Measurements from ENCODE around the gene SDF4. TPM values are rescaled to one million over a fixed set of nuclear protein-coding genes. Genes with fewer than 3 reads are reported as not detected.

Gene SDF4, protein sequence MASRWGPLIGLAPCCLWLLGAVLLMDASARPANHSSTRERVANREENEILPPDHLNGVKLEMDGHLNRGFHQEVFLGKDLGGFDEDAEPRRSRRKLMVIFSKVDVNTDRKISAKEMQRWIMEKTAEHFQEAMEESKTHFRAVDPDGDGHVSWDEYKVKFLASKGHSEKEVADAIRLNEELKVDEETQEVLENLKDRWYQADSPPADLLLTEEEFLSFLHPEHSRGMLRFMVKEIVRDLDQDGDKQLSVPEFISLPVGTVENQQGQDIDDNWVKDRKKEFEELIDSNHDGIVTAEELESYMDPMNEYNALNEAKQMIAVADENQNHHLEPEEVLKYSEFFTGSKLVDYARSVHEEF
- total RNA-seq = 134 TPM

DNA sequence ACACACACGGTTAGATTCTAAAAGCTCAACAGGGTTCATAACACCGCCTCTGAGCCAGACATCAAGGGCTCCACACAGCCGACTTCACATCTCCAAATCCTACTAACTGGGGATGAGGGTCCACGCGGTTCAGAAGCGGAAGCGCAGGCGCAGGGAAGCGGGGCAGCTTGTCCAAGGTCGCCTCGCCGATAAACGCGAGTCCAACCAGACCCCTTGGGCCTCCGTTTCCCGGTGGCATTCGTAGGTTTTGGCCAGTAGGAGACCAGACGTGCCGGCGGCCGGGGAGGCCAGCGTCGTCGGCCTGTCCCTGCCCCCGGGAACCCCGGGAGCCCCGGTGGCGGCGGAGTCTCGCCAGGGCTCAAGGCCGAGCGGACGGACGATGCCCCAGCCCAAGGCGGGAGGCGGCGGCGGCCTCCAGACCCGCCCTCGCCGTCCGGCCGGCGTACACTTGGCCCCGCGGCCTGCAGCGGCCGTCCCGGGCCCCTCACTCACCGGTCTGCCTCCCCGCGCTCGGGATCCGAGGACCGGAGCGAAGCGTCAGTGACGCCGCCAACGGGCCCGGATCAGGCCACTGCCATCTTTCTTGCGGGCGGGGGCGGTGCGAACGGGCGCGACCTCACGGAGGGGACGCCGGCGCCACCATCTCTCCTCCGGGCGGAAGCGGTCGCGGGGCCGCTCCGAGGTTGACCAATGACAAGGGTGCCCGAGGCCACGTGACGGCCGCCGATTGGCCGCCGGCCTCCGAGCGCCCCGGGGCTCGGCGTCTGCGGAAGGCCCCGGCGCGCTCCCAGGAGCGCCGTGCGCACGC is at the start of gene SDF4:
Gene SDF4 (minus strand): TSS at position 602 of the 808 bp plus-strand sequence. CDS start 3,229 bp downstream, outside the sequence.
- DNase-seq (ENCODE audit: low spot score) = peak; percentile 96

DNA sequence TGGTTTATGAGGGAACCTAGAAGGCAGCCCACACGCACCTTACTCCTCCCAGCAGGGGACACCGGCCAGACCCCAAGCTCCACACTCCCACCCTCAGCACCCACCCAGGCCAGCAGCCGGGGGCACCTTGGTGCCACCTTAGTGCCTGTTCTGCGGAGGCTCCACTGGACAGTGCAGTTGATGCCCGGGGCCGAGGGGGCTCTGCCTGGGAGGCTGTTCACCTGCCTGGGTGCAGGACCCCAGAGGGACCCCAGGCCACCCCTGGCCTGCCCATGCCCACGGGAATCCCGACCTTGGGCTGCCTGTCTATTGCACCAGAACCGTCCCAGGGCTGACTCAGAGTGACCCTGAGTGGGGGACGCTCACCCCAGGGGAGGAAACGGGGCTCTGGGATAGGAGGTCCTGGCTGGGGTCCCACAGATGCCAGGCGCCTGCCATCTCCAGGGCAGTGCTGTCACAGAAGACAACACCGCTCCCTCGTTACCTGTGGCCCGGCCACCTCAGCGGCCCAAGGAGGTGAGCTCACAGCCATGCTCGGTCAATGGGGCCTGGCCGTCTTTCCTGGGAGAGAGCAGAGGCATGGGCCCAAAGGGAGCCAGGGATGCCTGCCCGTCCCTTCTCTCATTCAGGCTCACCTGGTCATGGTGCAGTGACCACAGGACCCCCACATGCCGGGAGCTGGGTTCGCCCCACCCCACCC is 49.1 kb upstream of the SDF4 start:
- no peak for DNase-seq (ENCODE audit: low spot score)

DNA sequence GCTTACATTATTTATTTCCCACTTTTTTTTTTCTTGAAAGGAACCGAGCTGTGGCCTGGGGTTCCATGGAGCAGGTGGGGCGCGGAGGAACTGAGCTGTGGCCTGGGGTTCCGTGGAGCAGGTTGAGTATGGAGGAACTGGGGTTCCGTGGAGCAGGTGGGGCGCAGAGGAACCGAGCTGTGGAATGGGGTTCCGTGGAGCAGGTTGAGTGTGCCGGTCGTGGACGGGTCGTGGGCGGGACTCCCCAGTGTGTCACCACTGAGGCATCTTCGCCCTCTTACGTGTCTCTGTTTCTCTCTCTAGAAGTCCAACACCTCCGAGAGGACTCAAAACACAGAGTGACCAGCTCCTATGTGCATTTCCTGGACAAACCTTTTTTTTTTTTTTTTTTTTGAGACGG is 47.2 kb upstream of the SDF4 start:
- DNase-seq (ENCODE audit: low spot score) = no peak

DNA sequence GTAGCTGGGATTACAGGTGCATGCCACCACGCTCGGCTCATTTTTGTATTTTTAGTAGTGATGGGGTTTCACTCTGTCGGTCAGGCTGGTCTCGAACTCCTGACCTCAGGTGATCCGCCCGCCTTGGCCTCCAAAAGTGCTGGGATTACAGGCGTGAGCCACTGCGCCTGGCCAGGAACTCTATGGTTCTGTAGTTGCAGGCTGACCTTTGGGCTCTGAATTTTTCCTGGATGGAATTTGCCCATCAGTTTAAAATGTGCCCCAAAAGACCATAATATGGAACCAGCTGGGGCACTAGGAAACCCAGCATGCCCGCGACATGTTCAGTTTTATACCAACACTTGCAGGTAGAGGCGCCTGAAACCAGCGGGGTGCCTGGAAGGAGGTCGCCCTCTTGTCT is 46.8 kb upstream of the SDF4 start:
- no peak for DNase-seq (ENCODE audit: low spot score)

DNA sequence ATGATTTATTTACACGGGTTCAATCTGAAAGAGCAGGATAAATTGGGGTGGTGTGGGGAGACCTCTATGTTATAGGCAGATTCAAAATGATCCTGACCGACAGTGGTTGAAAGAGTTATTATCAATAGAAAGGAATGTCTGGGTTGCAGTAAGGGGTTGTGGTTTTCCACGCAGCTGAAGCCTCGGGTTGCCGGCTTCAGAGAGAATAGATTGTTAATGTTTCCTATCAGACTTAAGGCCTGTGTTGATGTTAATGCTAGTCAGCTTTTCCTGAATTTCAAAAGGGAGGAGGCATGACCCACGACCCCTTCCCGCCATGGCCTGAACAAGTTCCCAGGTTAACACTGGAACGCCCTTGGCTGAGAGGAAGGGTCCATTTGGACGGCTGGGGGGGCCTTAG is 44.0 kb upstream of the SDF4 start:
- DNase-seq (ENCODE audit: low spot score) = no peak

DNA sequence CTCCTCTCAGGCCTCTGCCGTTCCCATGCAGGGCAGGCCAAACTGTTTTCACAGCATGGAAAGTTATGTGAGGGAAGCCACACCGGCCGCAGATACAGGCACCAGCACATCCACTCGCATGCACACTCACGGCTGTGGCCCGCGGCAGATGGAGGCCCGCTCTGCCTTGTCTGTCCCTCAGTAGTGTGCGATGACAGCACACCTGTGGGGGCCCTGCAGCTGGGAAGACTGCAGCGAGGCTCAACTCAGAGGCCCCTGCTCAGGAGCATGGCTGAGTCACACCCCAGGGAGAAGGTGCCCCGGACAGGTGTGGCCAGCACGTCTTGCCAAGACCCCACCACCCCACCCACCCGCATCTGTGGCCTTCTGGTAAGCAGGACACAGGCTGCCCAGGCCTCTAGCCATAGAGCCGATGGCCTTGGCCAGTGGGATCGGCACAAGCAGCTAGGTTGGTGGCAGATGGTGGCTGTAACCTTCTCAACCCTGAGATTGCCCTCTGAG is 43.2 kb upstream of the SDF4 start:
- no peak for DNase-seq (ENCODE audit: low spot score)

DNA sequence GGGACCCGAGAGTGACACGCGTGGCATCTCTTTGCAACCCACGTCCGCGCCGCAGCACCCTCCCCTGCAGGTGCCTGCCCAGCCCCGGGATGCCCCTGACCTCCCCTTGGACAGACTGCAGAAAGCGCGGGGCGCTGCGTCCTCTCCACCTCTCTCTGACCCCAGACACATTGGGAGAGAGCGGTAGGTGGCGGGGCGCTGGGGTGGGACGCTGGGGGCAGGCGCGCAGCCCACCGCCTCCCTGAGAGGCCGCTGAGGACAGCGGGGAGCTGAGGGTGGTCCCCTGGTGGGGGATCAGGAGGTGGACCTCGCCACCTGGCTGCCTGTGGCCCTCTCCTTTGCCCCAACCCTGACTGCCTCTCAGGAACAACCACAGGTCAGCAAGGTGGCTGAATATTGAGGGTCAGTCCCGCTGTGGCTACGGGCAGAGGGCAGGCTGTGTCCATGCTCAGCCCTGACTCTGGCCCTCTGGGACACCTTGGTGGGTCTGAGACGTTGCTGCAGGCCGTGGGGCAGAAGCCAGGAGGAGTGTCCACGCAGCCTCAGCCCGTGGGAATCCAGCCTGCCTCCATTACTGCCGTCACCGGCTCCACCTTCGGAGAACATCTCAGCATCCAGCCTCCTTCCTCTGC is 42.6 kb upstream of the SDF4 start:
- DNase-seq (ENCODE audit: low spot score) = no peak

DNA sequence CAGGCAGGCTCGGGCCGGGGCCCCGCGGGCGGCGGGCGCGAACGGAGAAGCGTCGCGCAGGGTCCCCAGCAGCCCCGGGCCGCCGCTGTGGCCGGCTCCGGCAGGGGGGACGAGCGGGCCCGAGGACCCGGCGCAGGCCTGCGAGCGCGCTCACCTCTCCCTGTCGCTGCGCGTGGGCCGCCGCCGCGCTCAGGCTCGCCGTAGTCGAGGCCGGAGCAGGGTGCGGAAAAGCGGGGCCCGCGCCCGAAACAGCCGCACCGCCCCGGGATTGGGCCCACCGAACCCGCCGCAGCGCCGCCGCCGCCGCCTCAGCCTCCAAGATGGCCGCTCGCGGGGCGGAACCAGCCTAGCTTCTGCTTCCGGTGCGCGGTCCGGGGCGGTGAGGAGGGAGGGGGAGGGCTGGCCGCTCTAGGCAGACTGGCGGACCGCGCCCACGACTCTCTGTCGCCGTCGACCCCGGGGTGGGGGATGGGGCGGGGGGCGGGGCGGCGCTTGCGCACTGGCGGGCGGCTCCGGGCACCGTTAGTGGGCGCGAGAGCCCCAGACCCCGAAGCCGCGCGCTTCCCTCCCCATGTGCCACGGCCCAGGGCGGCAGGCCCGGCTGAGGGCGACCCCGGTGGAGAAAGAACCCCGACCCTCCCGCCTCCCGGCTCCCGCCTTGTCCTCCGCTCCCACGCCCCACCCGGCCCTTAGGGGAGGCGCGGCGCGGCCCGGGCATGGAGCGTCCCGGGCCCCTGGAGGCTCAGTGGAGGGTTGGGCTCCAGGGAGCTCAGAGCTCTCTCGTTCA is 41.9 kb upstream of the SDF4 start, which contains the start of gene UBE2J2:
Gene UBE2J2 (minus strand): TSS at position 343 of the 787 bp plus-strand sequence. CDS start 5,862 bp downstream, outside the sequence.
- peak; percentile 95 for DNase-seq (ENCODE audit: low spot score)

DNA sequence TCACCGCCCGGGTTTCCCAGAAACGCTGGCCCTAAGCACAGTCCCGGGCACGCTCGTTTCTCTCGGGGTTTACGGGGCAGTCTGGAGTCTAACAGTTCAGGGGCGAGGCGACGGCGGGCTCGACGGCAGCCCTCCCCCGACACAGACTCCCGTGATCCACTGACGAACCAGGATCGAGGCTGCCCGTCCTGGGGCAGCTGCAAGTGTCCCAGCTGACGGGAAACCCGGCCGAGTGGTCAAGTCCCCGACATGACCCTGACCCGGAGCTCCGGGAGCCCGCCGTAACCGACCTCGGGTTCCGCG is 41.4 kb upstream of the SDF4 start:
- DNase-seq (ENCODE audit: low spot score) = no peak

DNA sequence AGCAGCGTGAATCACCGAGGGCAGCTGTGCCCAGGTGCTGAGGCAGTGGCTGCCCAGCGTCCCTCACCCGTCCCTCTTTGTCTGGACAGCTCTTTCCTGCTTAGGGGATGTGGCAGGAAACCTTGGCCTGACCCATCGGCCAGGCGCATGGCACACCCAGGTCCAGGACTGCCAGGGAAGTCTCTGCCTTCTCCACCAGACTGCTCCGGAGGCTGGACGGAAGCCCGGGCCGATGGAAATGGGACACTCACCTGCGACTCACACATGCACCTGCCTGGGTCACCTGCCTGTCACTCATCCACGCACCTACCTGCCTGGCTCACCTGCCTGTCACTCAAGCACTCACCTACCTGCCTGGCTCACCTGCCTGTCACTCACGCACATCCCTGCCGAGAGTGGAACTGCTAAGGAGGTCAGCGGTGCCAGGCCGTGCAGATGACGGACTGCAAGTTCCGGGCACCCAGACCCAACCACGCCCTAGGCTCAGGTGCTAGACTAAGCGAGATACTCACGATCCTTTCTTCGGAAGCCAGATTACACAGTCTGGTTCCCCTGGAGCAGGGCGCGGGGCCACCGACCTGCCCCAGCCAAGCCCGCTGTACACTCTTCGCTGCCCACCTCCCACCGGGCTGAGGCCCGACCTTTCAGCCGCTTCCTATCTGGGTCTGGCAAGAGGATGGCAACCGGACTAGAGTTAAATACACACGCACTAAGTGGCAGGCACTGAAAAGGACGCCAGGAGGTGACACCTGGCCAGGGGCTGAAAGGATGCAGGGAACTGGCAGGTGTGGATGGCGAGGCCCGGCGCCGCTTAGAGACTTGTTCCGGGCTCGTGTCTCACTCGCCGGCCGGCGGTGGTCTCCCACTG is 40.8 kb upstream of the SDF4 start:
- DNase-seq (ENCODE audit: low spot score) = no peak

DNA sequence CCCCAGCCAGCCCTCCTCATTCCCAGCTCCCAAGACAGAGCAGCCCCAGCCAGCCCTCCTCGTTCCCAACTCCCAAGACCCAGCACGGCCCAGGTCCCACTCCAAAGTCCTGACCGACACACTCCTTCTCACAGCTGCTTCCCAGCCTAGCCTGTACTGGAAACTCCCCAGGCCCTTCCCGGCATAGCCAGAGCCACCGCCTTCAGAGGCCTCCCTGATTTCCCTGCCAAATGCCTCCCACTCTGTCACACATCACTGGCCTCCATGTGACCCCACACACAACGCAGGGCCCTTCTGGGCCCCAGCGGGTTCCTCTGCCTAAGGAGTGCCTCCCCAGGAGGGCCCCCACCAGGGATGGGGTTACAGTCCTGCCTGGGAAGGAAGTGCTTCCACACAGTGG is 39.0 kb upstream of the SDF4 start:
- no peak for DNase-seq (ENCODE audit: low spot score)

DNA sequence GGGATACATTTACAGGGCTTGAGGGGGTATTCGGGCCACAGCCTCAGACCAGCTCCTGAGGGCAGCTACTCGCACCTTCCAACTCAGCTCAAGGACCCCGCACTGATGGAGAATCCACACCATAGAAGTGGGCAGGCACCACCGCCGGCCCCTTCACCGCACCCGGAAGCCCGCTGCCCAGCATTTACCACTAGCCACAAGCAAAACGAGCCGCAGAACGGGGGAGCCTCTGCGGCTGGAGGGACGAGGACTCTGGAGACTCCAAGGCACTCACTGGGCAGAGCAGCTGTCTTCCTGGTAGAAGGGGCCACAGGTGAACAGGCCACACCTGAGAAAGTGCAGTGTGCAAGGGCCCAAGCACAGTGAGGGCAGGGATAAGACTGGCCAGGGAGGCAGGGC is 36.5 kb upstream of the SDF4 start:
- no peak for DNase-seq (ENCODE audit: low spot score)

DNA sequence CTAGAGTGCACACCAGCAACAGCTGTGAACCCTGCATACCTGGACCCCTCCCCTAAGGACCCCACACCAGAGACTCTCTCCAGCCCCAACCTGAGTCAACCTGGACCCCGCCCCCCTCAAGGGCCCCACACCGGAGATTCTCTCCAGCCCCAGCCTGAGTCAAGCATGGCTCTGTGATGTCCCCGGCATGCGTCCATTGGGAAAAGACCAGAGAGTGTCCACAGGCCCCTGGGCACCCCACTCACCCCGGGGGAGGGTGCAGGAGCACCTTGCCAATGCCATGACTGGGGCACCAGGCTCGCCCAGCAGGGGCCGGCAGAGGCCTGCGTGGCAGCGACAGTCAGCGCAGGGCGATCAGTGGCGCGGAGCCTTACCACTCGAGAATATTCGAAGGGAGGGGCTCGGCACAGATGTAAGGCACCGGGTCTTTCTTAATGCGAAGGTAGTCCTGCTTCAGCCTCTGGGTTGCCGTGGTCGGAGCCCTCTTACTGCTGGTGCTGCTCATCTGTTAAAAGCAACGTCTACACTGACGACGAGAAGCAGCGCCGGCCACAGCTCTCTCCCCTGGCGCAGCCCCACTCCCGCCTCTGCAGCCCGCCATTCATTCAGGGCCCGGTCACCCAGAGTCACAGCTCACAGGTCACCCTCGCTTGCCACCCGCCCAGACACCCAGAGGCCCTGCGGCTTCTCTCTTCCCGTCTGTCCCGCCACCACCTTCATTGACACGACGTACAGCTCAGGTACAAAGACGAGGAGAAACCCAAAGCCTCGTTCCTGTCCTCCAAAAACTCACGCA is 35.9 kb upstream of the SDF4 start:
- DNase-seq (ENCODE audit: low spot score) = no peak

DNA sequence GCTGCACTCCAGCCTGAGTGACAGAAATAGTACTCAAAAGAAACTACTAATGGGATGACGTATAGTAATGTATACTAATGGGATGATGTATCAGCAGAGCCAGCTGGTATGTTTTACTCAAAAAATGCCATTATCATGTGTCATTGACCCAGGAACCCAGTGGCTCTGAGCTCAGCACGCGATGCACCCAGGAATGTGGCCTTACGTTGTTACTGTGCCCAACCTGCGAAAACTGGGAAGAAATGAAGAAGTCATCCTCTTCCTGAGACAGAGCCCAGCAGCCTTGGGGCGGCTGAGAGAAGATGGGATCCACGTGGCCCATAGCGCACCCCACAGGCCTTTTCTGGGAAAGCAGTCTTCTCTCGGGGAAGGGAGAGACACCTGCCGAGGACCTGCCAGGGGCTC is 33.1 kb upstream of the SDF4 start:
- DNase-seq (ENCODE audit: low spot score) = no peak

DNA sequence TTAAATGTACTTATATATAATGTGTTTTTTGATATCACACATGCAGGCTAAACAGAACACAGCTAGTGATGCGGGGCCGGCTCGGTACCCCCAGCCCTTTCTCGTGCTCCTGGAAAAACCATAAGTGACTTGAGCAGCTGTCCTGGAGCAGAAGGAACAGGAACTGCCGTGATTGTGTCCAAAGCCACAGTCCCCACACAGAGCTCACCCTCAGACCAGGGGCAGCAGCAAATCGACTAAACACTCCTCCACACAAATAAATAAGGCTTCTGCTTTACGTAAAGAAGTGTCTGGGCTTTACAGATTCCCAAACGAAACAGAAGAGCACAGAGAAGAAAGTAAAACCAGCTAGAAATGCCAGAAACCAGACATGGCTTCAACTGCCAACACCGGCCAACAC is 32.2 kb upstream of the SDF4 start:
- DNase-seq (ENCODE audit: low spot score) = no peak

DNA sequence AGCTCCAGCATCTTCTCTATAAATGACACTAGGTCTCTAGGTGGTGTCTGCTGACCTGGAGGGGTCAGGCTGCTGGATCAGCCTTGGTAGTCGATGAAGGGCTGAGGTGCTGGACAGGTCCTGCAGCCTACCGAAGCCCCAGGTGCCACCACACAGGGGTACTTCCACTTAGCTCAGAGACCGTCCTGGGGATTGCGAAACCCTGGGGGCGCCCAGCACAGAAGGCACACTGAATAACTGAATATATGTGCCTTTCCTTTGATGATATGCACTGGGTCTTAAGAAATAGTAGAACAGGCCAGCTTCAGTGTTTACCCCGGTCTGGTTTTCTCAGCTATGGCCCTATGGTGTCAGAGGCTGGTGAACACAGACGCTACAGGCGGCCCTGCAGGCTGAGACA is 31.0 kb upstream of the SDF4 start:
- no peak for DNase-seq (ENCODE audit: low spot score)

DNA sequence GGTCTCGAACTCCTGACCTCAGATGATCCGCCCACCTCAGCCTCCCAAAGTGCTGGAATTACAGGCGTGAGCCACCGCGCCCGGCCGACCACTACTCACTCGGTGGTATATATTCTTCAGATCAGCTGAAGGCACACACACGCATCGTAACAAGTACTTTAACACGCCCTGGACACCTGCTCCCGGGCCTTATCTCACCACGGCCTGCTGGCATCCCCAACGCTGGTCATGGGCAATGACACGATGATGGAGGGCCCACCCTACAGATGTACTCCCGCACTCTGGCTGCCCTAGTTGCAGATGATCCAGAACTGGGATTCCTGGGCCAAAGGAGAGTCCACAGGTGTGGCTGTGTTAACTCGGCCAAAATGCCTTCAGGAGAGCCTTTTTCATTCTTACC is 30.3 kb upstream of the SDF4 start:
- no peak for DNase-seq (ENCODE audit: low spot score)

DNA sequence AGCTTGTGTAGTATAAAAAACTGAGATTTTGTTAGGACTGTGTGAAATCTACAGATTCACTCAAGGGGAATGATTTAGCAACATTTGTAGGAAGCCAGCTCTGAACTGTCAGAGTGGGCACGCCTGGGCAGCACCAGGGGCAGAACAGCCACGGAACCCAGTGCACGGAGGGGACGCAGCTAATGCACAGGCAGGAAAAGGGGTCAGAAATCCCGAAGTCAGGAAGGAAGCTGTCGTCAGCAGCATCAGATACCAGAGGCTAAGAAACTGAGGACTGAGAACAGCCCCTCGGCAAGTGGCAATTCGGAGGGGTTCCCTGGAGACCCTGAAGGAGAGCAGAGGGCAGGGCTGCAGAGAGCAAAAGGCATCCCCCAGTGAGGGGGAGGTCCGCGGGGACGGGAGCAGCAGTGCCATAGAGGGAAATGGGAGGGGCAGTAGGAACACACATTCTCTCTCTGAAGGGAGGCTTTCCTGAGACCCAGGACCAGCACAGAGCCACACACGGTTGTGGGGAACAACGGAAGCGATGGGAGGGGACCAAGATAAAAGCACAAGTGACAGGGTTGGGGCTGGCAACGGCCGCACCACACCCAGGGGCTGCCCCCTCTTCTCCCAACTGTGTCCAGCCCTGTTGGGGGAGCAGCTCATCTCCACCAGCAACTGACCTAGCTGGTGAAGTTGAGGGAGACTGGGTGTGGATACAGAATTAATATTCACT is 29.2 kb upstream of the SDF4 start:
- DNase-seq (ENCODE audit: low spot score) = no peak

All from ureter (tissue), 1 donor.